HepG2 (cell line): ENCODE measurements around the gene CEBPZOS. TPM values are rescaled to one million over a fixed set of nuclear protein-coding genes. Genes with fewer than 3 reads are reported as not detected.

ENCODE experiments used
- ASH2L ChIP-seq: fragments of 300-600, 200-600 bp; sonication (generic); IDR thresholded peaks from 2 replicates; pipeline ENCODE4 v1.7.0; 2017; ENCODE audit warnings: low read depth, mild to moderate bottlenecking, moderate library complexity, mixed read lengths, low read length; ENCODE audit not compliant: insufficient read length
- ATRX ChIP-seq: sonication (generic); formaldehyde crosslinking; IDR thresholded peaks from 2 replicates; pipeline ENCODE4 v1.4.0; 2020; ENCODE audit warnings: missing genetic modification reagents, borderline replicate concordance
- CBX5 ChIP-seq: sonication (generic); formaldehyde crosslinking; IDR thresholded peaks from 2 replicates; pipeline ENCODE4 v1.4.0; 2020; ENCODE audit warnings: missing genetic modification reagents, borderline replicate concordance
- FOXK1 ChIP-seq: sonication (generic); formaldehyde crosslinking; IDR thresholded peaks from 2 replicates; pipeline ENCODE4 v1.4.0; 2020; ENCODE audit warnings: low read depth, missing genetic modification reagents, borderline replicate concordance
- GATAD1 ChIP-seq: IDR thresholded peaks from 2 replicates; pipeline ENCODE4 v1.6.1; 2016; ENCODE audit warnings: missing genetic modification reagents, missing compliant biosample characterization
- GFI1 ChIP-seq: sonication (generic); formaldehyde crosslinking; IDR thresholded peaks from 2 replicates; pipeline ENCODE4 v1.5.0; 2020; ENCODE audit warnings: missing genetic modification reagents, mild to moderate bottlenecking, borderline replicate concordance
- GZF1 ChIP-seq: sonication (generic); formaldehyde crosslinking; IDR thresholded peaks from 2 replicates; pipeline ENCODE4 v1.5.1; 2020; ENCODE audit warnings: mild to moderate bottlenecking, missing genetic modification reagents
- IRX3 ChIP-seq: sonication (generic); formaldehyde crosslinking; IDR thresholded peaks from 2 replicates; pipeline ENCODE4 v1.8.1; 2023; ENCODE audit warnings: mild to moderate bottlenecking, low read depth, missing genetic modification reagents, borderline replicate concordance
- KDM4B ChIP-seq: sonication (generic); formaldehyde crosslinking; IDR thresholded peaks from 2 replicates; pipeline ENCODE4 v1.4.0; 2020; ENCODE audit warnings: missing genetic modification reagents
- PHF21A ChIP-seq: sonication (generic); formaldehyde crosslinking; IDR thresholded peaks from 2 replicates; pipeline ENCODE4 v1.5.0; 2020; ENCODE audit warnings: mild to moderate bottlenecking, missing genetic modification reagents
- TRIM22 ChIP-seq: fragments of 450-650 bp; IDR thresholded peaks from 2 replicates; pipeline ENCODE4 v1.6.1; 2017
- ZC3H13 ChIP-seq: sonication (generic); formaldehyde crosslinking; IDR thresholded peaks from 2 replicates; pipeline ENCODE4 v1.8.1; 2023; ENCODE audit warnings: mild to moderate bottlenecking, missing genetic modification reagents, moderate library complexity
- ZFP1 ChIP-seq: IDR thresholded peaks from 2 replicates; pipeline ENCODE4 v1.6.1; 2016
- ZHX1 ChIP-seq: sonication (generic); formaldehyde crosslinking; IDR thresholded peaks from 2 replicates; pipeline ENCODE4 v1.8.1; 2022; ENCODE audit warnings: low read depth, mild to moderate bottlenecking, missing genetic modification reagents
- ZNF121 ChIP-seq: sonication (generic); formaldehyde crosslinking; IDR thresholded peaks from 2 replicates; pipeline ENCODE4 v1.5.0; 2020; ENCODE audit warnings: mild to moderate bottlenecking, missing genetic modification reagents
- ZNF30 ChIP-seq: sonication (generic); formaldehyde crosslinking; IDR thresholded peaks from 2 replicates; pipeline ENCODE4 v1.5.0; 2020; ENCODE audit warnings: mild to moderate bottlenecking, missing genetic modification reagents
- ZNF329 ChIP-seq: sonication (generic); formaldehyde crosslinking; IDR thresholded peaks from 2 replicates; pipeline ENCODE4 v1.9.0; 2021; ENCODE audit warnings: low read depth, mild to moderate bottlenecking, missing genetic modification reagents
- ZNF598 ChIP-seq: sonication (generic); formaldehyde crosslinking; IDR thresholded peaks from 2 replicates; pipeline ENCODE4 v1.5.1; 2020; ENCODE audit warnings: mild to moderate bottlenecking, missing genetic modification reagents, borderline replicate concordance
- ZNF788 ChIP-seq: sonication (generic); formaldehyde crosslinking; IDR thresholded peaks from 2 replicates; pipeline ENCODE4 v1.5.0; 2020; ENCODE audit warnings: mild to moderate bottlenecking, missing genetic modification reagents, borderline replicate concordance
- ZZZ3 ChIP-seq: sonication (generic); formaldehyde crosslinking; IDR thresholded peaks from 2 replicates; pipeline ENCODE4 v1.4.0; 2020; ENCODE audit warnings: missing genetic modification reagents, mild to moderate bottlenecking, borderline replicate concordance
- polyA plus RNA-seq, 8 experiments: library from polyadenylated mRNA; depleted of rRNA in 3 of 8; stranded (reverse) in 7 of 8; unstranded in 1 of 8; fragments of >200 nt; fragmentation: Illumina TruSeq in 4 of 8; extraction: Trizol in 4 of 8; gene quantifications; 2 replicates each; pipeline versions ENCODE4 v1.2.1 to v1.2.3, GENCODE V29; 2011 to 2016; ENCODE audit warnings: low read depth in 4 of 8, missing spikeins in 1 of 8, mixed read lengths in 1 of 8; ENCODE audit not compliant: insufficient read depth in 1 of 8
- total RNA-seq, 5 experiments: library from RNA; depleted of rRNA; stranded (reverse); fragments of >200 nt; fragmentation: Illumina TruSeq; extraction: Trizol; gene quantifications; 2 replicates each; pipeline ENCODE4 v1.2.3, GENCODE V29; 2016; ENCODE audit warnings: low read depth in 1 of 5
- TF ChIP-seq, protein P1 (sequence below), 2 experiments: sonication (generic) in 1 of 2; formaldehyde crosslinking in 1 of 2; IDR thresholded peaks; 2 replicates each; pipeline versions ENCODE4 v1.4.0 to v1.6.1; 2018 to 2020; ENCODE audit warnings: missing genetic modification reagents in 2 of 2, borderline replicate concordance in 1 of 2, low read depth in 1 of 2, mild to moderate bottlenecking in 1 of 2, missing biosample characterization in 1 of 2
- TF ChIP-seq, protein P2 (sequence below): sonication (generic); formaldehyde crosslinking; IDR thresholded peaks from 2 replicates; pipeline ENCODE4 v1.5.0; 2020; ENCODE audit warnings: mild to moderate bottlenecking, low read depth, missing genetic modification reagents, borderline replicate concordance

The CEBPZOS gene
- total and polyA plus RNA-seq, 2 of the 13 experiments (the other 11 are each of a cell fraction or from before 2014, with no cell fraction given), result 18.6 to 44.7 TPM

GRCh38 chr2:37196320-37197195 lies at the start of gene CEBPZOS (continued):
- TF ChIP-seq FOXK1 (CRISPR knock-in tag), result 0 out of 2 replicates have a peak, but pooled peaks have one; percentile 12
- peak; percentile 98; the same call in 1 of the 2 replicates for TF ChIP-seq ZNF598 (CRISPR knock-in tag)
- no peak; the same call in 1 of the 2 replicates for TF ChIP-seq ZC3H13 (CRISPR knock-in tag)
- TF ChIP-seq GZF1 (CRISPR knock-in tag), result peak; percentile 92
- TF ChIP-seq ASH2L, result peak; percentile 98
- peak; percentile 76 for TF ChIP-seq GATAD1
- TF ChIP-seq ZNF30 (CRISPR knock-in tag), result peak; percentile 93
- TF ChIP-seq, protein P1, sequence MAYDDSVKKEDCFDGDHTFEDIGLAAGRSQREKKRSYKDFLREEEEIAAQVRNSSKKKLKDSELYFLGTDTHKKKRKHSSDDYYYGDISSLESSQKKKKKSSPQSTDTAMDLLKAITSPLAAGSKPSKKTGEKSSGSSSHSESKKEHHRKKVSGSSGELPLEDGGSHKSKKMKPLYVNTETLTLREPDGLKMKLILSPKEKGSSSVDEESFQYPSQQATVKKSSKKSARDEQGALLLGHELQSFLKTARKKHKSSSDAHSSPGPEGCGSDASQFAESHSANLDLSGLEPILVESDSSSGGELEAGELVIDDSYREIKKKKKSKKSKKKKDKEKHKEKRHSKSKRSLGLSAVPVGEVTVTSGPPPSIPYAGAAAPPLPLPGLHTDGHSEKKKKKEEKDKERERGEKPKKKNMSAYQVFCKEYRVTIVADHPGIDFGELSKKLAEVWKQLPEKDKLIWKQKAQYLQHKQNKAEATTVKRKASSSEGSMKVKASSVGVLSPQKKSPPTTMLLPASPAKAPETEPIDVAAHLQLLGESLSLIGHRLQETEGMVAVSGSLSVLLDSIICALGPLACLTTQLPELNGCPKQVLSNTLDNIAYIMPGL (CRISPR knock-in tag; IDR thresholded peaks at IDR 0.05; ENCODE audit: borderline replicate concordance in 1 of 2, low read depth in 1 of 2), result peak; percentile 77 to 99; a peak in 3 of 4 replicates
- TF ChIP-seq, protein P2, sequence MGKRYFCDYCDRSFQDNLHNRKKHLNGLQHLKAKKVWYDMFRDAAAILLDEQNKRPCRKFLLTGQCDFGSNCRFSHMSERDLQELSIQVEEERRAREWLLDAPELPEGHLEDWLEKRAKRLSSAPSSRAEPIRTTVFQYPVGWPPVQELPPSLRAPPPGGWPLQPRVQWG (CRISPR knock-in tag), result no peak; the same call in 1 of the 2 replicates
- TF ChIP-seq PHF21A (CRISPR knock-in tag), result peak; percentile 88; the same call in 1 of the 2 replicates
- peak; percentile 95; the same call in 1 of the 2 replicates for TF ChIP-seq ZNF788 (CRISPR knock-in tag)
- TF ChIP-seq KDM4B (CRISPR knock-in tag), result peak; percentile 45
- peak; percentile 97 for TF ChIP-seq IRX3
- TF ChIP-seq ZZZ3 (CRISPR knock-in tag), result peak; percentile 81
- peak; percentile 11; the same call in 1 of the 2 replicates for TF ChIP-seq ZFP1 (CRISPR knock-in tag)
- peak; percentile 87 for TF ChIP-seq GFI1 (CRISPR knock-in tag)
- 0 out of 2 replicates have a peak, but pooled peaks have one; percentile 28 for TF ChIP-seq ZNF121 (CRISPR knock-in tag)
- TF ChIP-seq ATRX (CRISPR knock-in tag), result 0 out of 2 replicates have a peak, but pooled peaks have one; percentile 87
- no peak; the same call in 1 of the 2 replicates for TF ChIP-seq CBX5 (CRISPR knock-in tag)
- peak; percentile 88 for TF ChIP-seq ZHX1 (CRISPR knock-in tag)
- TF ChIP-seq ZNF329, result peak; percentile 95
- TF ChIP-seq TRIM22, result no peak
